SK-MEL-5 (cell line): ENCODE results near the gene REM2. TPM values are rescaled to one million over a fixed set of nuclear protein-coding genes. Genes with fewer than 3 reads are reported as not detected.
"Not testable (repeated sequence)": the region's sequence is repeated elsewhere in the genome, so short reads cannot be mapped to it uniquely, and the experiment has no call there.

ENCODE experiments used
- DNase-seq: peaks from one replicate; pipeline ENCODE4 v3.0.0-alpha.2; 2016; ENCODE audit warnings: low read depth, low spot score
- in situ Hi-C: cut with HindIII; loops from 2 replicates; pipeline ENCODE4 v1.10.0; 2016; ENCODE audit warnings: low sequenced_read_pairs, high pct_unique_total_duplicates, low pct_unique_long_range_greater_than_20kb
- total RNA-seq: library from RNA; depleted of rRNA; stranded (reverse); fragments of >200 nt; shearing (Covaris generic); gene quantifications from 2 replicates; pipeline ENCODE4 v1.2.3, GENCODE V29; 2014

Gene REM2
- total RNA-seq, 1 experiment from 2014 or later, result not detected

GRCh38 chr14:22846811-22847307 lies 36.2 kb upstream of the REM2 start:
- DNase-seq, result no peak
- in situ Hi-C loops, result no loop called here

DNA sequence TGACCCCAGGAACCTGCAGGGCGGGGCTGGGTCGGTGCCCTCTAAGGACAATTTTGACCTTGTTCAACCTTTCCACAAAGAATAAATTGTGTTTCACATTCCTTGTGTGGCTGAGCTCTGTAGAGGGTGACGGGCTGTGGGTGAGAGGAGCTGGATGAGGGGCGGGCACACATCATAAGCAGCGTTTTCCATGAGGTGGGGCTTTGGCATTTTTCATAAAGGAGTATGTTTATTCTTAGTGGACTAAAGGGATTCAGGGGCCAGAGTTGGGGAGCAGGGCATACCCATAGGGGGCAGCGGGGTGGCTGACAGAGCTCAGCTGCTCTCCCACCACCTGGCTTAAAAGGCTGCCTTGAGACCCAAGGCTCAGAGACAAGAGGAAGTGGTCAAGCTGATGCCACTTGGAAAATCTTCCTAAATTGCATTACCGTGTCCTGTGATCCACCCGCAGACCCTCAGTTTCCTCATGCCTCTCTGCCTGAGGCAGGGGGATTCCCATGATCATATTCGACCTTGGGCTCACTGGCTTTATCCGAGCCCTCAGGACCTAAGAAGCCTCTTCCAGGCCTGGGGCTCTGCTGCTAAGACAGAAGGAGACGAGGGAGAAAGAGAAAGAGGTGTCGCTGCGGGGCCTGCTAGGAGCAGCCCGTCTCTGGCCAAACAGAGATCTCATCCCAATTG lies 35.2 kb upstream of the REM2 start:
- DNase-seq, result peak; percentile 72
- in situ Hi-C loops, result no loop called here

- DNase-seq, result peak; percentile 81
- in situ Hi-C loops, result no loop called here
Measured at GRCh38 chr14:22848351-22849164, 34.5 kb upstream of the REM2 start.

DNA sequence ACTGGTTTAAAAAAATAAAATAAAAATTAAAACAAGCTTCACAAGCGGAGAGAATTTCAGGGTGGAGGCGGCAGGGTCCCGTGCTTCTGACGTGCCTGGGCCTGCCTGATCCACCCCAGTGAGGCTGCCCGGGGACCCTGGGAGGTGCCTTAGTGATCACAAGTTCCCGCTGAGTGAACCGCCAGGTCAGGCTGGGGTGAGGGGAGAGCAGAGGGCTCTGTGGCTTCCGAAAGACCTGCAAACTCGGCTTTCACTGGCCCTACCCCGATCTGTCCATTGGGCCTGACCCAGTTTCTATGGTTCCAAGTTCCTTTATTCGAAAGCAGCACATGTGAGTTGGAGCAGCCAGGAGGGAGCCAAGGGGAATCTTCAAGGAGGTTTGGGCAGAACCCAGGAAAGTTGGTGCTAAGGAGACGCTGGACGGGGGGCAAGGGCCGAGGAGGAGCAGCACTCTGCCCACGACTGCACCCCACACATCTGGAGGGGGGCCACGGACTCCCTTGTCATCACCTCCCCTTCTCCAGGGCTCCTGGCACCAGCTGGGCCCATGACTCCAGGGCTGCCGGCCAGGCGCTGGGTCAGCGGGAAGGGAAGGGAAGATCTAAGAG lies 33.7 kb upstream of the REM2 start:
- in situ Hi-C loops, result no loop called here
- DNase-seq, result peak; percentile 60

DNA sequence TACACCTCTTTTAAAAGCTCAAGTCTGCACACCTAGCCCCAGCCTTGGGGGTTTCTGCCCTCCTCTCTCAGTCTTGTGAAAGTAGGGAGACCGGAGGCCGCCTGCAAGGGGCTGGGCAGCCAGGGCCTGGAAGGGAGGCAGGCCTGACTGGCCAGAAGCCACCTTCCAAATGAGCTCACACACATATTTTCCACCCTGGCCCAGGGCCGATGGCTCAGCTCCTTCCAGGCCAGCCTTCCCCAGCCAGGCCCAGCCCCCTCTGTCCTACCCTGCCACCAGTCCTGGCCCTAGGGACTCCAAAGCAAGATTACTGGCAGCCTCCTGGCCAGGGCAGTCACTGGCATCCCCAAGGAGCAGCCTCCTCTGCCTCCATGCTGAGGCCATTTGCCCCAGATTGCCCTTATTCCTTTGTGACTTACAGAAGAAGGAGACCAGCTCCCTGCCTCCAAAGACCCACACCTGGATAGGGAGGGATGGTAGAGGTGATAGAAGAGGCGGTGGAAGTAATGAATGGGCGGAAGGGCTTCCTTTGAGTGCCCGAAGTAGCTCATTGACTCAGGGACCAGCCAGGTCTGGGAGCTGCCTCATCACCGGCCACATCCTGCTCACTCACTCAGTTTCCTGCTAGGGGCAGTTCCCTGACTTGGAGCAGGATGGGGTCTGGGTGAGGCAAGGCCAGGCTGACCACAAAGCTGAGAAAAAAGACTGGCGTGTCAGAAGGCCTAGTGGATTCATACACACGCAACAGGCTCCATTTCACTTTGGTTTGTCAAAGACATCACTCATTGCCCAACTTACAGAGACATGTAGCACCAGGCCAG lies 31.9 kb upstream of the REM2 start:
- no peak for DNase-seq
- in situ Hi-C loops, result no loop called here

DNA sequence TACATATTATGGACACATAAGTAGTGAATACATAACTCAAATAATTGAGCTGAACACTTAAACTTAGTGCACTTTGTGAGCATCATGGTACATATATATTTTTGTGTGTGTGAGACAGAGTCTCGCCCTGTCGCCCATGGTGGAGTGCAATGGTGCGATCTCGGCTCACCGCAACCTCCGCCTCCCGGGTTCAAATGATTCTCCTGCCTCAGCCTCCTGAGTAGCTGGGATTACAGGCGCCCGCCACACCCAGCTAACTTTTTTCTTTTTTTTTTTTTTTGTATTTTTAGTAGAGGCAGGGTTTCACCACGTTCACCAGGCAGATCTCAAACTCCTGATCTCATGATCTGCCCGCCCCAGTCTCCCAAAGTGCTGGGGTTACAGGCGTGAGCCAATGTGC lies 30.8 kb upstream of the REM2 start:
- in situ Hi-C loops, result not testable (repeated sequence)

GRCh38 chr14:22852599-22852939 lies 30.5 kb upstream of the REM2 start:
- in situ Hi-C loops, result no loop called here
- DNase-seq, result no peak

More for the DNA sequence above, 30.8 kb upstream of the REM2 start:
- not testable (repeated sequence) for DNase-seq

- in situ Hi-C loops, result no loop called here
- peak; percentile 83 for DNase-seq
Measured at GRCh38 chr14:22852940-22853767, 29.9 kb upstream of the REM2 start.

DNA sequence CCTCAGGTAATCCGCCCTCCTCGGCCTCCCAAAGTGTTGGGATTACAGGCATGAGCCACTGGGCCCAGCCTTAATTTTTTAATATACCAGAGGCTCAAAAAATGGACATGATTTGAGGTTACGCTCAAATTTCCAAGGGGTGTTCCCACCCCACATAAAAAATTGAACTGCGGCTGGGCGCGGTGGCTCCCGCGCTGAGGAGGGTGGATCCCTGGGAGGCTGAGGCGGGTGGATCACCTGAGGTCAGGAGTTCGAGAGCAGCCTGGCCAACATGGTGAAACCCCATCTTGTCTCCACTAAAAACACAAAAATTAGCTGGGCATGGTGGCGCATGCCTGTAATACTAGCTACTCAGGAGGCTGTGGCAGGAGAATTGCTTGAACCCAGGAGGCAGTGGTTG lies 28.7 kb upstream of the REM2 start:
- in situ Hi-C loops, DNase-seq: not testable (repeated sequence)

GRCh38 chr14:22854963-22855724 lies 27.9 kb upstream of the REM2 start:
- DNase-seq, result no peak
- in situ Hi-C loops, result no loop called here

DNA sequence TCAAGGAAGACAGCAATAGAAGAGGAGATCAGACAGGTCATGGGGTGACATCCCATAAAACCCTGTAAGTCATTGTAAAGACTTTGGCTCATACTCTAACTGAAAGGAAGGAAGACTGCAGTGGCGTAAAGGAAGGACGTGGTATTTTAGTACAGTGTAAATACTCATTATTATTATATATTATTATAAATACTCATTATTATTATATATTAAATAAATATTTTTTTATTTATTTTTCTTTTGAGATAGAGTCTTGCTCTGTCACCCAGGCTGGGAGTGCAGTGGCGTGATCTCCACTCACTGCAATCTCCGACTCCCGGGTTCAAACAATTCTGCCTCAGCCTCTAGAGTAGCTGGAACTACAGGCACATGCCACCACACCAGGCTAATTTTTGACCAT lies 26.6 kb upstream of the REM2 start:
- DNase-seq, result no peak
- in situ Hi-C loops, result no loop called here

- DNase-seq, in situ Hi-C loops: not testable (repeated sequence)
Measured at GRCh38 chr14:22860377-22860776, 22.6 kb upstream of the REM2 start.

DNA sequence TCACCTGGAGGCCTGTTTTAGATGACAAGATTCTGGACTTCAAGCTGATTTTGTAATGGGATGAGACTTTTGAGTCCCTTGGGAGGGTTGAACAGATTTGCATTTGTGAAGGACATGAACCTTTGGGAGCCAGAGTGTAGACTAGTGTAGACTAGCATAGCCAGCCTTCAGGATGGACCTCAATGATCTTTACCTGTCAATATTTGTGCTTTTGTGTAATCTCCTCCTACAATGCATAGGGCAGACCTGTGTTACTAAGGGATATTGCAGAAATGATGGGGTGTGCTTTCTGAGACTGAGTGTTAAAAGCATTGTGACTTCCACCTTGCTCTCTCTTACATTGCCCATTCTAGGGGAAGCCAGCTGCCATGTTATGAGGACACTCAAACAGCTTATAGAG lies 21.4 kb upstream of the REM2 start:
- in situ Hi-C loops, result no loop called here
- no peak for DNase-seq

GRCh38 chr14:22864979-22865378 lies 18.0 kb upstream of the REM2 start:
- DNase-seq, result no peak
- in situ Hi-C loops, result no loop called here

DNA sequence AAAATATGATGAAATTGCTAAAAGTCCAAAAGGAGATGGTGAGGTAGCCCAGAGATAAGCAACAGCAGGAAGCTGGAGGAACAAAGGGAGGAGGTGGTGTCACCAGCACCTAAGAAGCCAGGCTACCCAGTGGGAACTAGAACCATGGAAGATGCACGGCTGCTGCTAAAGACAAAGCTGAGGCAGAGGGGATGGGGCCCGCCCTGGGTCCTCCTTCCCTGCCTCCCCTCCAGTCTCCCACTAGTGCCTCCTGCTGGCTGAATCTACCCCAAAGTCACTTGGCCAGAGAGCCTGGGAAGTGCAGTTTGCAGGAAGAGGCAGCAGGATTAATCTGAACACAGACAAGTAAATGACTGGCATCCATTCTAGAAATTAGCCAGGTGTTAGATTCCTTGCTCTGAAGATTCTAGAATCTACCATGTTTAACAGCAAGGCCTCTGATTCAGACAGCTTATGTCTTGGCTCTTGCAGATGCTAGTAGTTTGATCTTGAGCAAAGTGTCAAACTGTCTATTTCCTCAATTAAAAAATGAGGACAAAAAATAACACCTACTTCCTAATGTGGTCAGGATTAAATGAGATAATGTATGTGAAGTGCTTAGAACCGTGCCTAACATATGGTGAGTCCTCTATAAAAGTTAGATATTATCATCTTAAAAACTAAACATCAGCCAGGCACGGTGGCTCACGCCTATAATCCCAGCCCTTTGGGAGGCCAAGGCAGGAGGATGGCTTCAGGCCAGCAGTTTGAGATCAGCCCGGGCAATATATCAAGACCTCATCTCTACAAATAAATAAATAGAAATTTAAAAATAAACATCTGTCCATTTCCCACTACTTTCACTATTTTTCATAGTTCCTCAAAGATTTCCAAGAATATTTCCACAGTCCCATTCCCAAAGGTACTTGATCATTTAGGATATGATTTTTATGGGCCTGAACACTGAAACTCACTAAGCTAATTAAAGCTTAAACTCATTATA lies 17.3 kb upstream of the REM2 start:
- in situ Hi-C loops, result no loop called here

More for the DNA sequence above, 17.3 kb upstream of the REM2 start:
- peak; percentile 67 for DNase-seq
